GM12872 (cell line): ENCODE data around the gene SPATA32.
A peak's percentile ranks its signal among the peaks of the same experiment; 100 is the strongest.

Source experiments
- CTCF ChIP-seq: IDR thresholded peaks from 3 replicates; pipeline ENCODE4 v1.5.1; 2011; ENCODE audit warnings: low read depth, mild to moderate bottlenecking, low read length, moderate library complexity; ENCODE audit not compliant: insufficient read depth

SPATA32 gene

GRCh38 chr17:45306623-45307022 lies 44.7 kb upstream of the SPATA32 start:
- TF ChIP-seq CTCF, result no peak

- TF ChIP-seq CTCF, result no peak
Observed at GRCh38 chr17:45306094-45306493, 44.2 kb upstream of the SPATA32 start.

GRCh38 chr17:45305530-45306087 lies 43.7 kb upstream of the SPATA32 start:
- no peak for TF ChIP-seq CTCF

GRCh38 chr17:45302649-45303173 lies 40.8 kb upstream of the SPATA32 start:
- TF ChIP-seq CTCF, result no peak

- no peak for TF ChIP-seq CTCF
Observed at GRCh38 chr17:45301674-45302073, 39.8 kb upstream of the SPATA32 start.

- TF ChIP-seq CTCF, result peak; percentile 42; the same call in 2 of the 3 replicates
Observed at GRCh38 chr17:45300060-45300751, 38.3 kb upstream of the SPATA32 start.

- TF ChIP-seq CTCF, result no peak
Observed at GRCh38 chr17:45299361-45299760, 37.5 kb upstream of the SPATA32 start.
